ENCODE measurements around the gene SP2. TPM values are rescaled to one million over a fixed set of nuclear protein-coding genes. Genes with fewer than 3 reads are reported as not detected.
A peak's percentile ranks its signal among the peaks of the same experiment; 100 is the strongest.

SP2 gene
- total and polyA plus RNA-seq, 2 donors from 2014 or later, result 9.0 to 23.6 TPM

GRCh38 chr17:47853616-47854015 is 42.4 kb upstream of the SP2 start:
- H3K9me3 ChIP-seq (ENCODE audit: control insufficient read depth in 2 of 3, insufficient read depth in 1 of 3, low read length in 3 of 3), result no peaks in the 10 kb centered on the region
- peaks cover 0 to 10% (median 3%) of the 10 kb centered on the region in 3 donors for H3K4me1 ChIP-seq (ENCODE audit: control insufficient read depth in 2 of 3, insufficient read depth in 2 of 3, low read depth in 1 of 3, low read length in 3 of 3)
- H3K9ac ChIP-seq (ENCODE audit: low read length in 3 of 3), result no peak overlapping the region
- H3K4me3 ChIP-seq (ENCODE audit: low read length in 3 of 3), result no peak overlapping the region
- FAIRE-seq (no peak), DNase-seq (no peak)
- H3K36me3 ChIP-seq (ENCODE audit: control insufficient read depth in 2 of 3, insufficient read depth in 3 of 3, low read length in 3 of 3), result no peaks in the 10 kb centered on the region
- H3K27me3 ChIP-seq (ENCODE audit: control insufficient read depth, insufficient read depth, low read length), result peaks cover 38% of the 10 kb centered on the region
- no peak overlapping the region for H3K27ac ChIP-seq (ENCODE audit: low read depth in 2 of 2, low read length in 2 of 2)
- intact Hi-C loops (cut with DNase I), result no loop called here
- TF ChIP-seq, protein P1, sequence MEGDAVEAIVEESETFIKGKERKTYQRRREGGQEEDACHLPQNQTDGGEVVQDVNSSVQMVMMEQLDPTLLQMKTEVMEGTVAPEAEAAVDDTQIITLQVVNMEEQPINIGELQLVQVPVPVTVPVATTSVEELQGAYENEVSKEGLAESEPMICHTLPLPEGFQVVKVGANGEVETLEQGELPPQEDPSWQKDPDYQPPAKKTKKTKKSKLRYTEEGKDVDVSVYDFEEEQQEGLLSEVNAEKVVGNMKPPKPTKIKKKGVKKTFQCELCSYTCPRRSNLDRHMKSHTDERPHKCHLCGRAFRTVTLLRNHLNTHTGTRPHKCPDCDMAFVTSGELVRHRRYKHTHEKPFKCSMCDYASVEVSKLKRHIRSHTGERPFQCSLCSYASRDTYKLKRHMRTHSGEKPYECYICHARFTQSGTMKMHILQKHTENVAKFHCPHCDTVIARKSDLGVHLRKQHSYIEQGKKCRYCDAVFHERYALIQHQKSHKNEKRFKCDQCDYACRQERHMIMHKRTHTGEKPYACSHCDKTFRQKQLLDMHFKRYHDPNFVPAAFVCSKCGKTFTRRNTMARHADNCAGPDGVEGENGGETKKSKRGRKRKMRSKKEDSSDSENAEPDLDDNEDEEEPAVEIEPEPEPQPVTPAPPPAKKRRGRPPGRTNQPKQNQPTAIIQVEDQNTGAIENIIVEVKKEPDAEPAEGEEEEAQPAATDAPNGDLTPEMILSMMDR (IDR thresholded peaks at IDR 0.05; ENCODE audit: borderline replicate concordance, extremely low read depth, insufficient read depth), result no peak

- DNase-seq, result peak in 1 of 5 donors; percentile 50
- Histone ChIP-seq H3K9me3 (ENCODE audit: control insufficient read depth in 2 of 3, insufficient read depth in 1 of 3, low read length in 3 of 3) (no peaks in the 10 kb centered on the region), H3K27ac (ENCODE audit: low read depth in 2 of 2, low read length in 2 of 2) (peak overlapping the region in 1 of 2 donors; percentile 45), H3K4me1 (ENCODE audit: control insufficient read depth in 2 of 3, insufficient read depth in 2 of 3, low read depth in 1 of 3, low read length in 3 of 3) (peaks cover 0 to 3% (median 3%) of the 10 kb centered on the region in 3 donors), H3K36me3 (ENCODE audit: control insufficient read depth in 2 of 3, insufficient read depth in 3 of 3, low read length in 3 of 3) (no peaks in the 10 kb centered on the region), H3K27me3 (ENCODE audit: control insufficient read depth, insufficient read depth, low read length) (peaks cover 31% of the 10 kb centered on the region), H3K4me3 (ENCODE audit: low read length in 3 of 3) (no peak overlapping the region), H3K9ac (ENCODE audit: low read length in 3 of 3) (no peak overlapping the region)
- FAIRE-seq, result no peak
- TF ChIP-seq, protein P1 (IDR thresholded peaks at IDR 0.05; ENCODE audit: borderline replicate concordance, extremely low read depth, insufficient read depth), result no peak
- intact Hi-C loops (cut with DNase I), result no loop called here
Observed at GRCh38 chr17:47855737-47856136, 40.3 kb upstream of the SP2 start.

DNA sequence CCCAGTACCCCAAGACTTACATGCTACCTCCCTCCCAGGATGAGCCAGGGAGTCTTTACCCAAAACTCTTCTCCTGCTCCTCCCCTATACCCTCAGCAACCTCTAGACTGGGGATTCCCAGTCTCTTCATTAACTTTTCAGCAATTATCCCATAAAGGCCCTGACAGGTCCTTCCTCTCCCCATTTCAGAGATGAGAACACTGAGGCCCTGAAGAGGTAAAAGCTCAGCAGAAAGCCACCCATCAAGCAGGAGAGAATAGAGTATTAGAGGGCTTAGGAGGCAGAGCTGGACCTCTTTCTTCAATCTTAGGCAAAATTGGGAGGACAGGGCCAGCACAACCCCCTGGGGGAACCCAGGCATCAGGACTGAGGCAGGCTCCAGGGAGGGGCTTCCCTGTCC is 39.2 kb upstream of the SP2 start:
- peaks cover 29% of the 10 kb centered on the region for H3K27me3 ChIP-seq (ENCODE audit: control insufficient read depth, insufficient read depth, low read length)
- FAIRE-seq, result no peak
- H3K27ac ChIP-seq (ENCODE audit: low read depth in 2 of 2, low read length in 2 of 2), result no peak overlapping the region

More for the DNA sequence above, 39.2 kb upstream of the SP2 start:
- DNase-seq, result no peak
- TF ChIP-seq, protein P1 (IDR thresholded peaks at IDR 0.05; ENCODE audit: borderline replicate concordance, extremely low read depth, insufficient read depth), result no peak
- Histone ChIP-seq H3K9ac (ENCODE audit: low read length in 3 of 3) (no peak overlapping the region), H3K36me3 (ENCODE audit: control insufficient read depth in 2 of 3, insufficient read depth in 3 of 3, low read length in 3 of 3) (no peaks in the 10 kb centered on the region), H3K4me1 (ENCODE audit: control insufficient read depth in 2 of 3, insufficient read depth in 2 of 3, low read depth in 1 of 3, low read length in 3 of 3) (peaks cover 0 to 3% (median 0%) of the 10 kb centered on the region in 3 donors), H3K9me3 (ENCODE audit: control insufficient read depth in 2 of 3, insufficient read depth in 1 of 3, low read length in 3 of 3) (no peaks in the 10 kb centered on the region), H3K4me3 (ENCODE audit: low read length in 3 of 3) (no peak overlapping the region)
- intact Hi-C loops (cut with DNase I), result no loop called here

Measured in kidney (tissue), 14 donors.